IPS-15b (cell line): ENCODE results near the gene RAI1.

Experiments
- H3K27me3 ChIP-seq: one replicate; pipeline ENCODE4 v1.6.1; 2013; ENCODE audit warnings: low read length; ENCODE audit not compliant: control insufficient read depth, insufficient read depth
- H3K36me3 ChIP-seq: one replicate; pipeline ENCODE4 v1.6.1; 2013; ENCODE audit warnings: low read length; ENCODE audit not compliant: control insufficient read depth, insufficient read depth
- H3K4me1 ChIP-seq: one replicate; pipeline ENCODE4 v1.6.1; 2013; ENCODE audit warnings: mild to moderate bottlenecking, low read length; ENCODE audit not compliant: control insufficient read depth, insufficient read depth
- H3K4me3 ChIP-seq: one replicate; pipeline ENCODE4 v1.5.1; 2013; ENCODE audit warnings: low read depth, low read length
- H3K9ac ChIP-seq: one replicate; pipeline ENCODE4 v1.6.1; 2013; ENCODE audit warnings: low read depth, mild to moderate bottlenecking, low read length
- H3K9me3 ChIP-seq: one replicate; pipeline ENCODE4 v1.6.1; 2013; ENCODE audit warnings: mild to moderate bottlenecking, low read length; ENCODE audit not compliant: control insufficient read depth, insufficient read depth

Gene RAI1

DNA sequence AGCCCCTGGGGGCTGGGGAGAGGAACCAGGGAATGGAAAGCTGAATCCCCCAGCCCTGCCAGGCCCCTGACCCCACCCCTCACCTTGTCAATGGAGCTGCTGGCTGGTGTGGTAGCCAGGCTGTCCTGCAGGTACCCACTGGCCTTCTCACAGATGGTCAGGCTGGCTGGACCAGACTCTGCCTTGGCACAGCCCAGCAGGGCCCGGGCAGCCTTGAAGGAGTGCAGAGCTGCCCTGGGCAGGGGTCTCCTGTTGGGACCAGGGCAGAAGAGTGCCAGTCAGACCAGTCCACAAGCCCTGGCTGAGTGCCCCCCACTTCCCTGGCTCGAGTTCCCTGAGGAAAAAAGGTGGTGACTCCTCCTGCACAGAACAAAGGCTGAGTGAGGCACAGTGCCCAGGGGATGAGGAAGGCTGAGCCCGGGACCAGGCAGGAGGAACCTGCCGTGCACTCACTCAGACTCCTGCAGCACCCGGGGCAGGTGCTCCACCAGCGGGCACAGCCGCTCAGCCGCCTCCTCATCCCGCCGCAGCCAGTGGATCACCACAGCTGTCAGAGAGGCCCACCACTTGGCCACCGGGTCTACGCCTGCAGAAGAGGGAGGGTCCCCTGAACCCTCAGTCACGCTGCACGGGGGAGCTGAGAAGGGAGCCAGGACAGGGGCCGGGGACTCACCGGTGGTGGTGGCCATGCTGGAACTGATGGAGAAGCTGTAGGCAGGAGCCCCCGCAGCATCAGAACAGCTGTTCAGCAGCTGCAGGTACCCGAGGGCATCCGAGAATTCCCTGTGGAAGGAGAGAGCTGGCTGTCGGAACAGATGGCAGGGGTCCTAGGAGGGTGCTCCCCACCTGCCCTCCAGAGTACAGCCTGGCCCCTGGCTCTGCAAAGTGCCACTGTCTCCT, 133.2 kb downstream of the RAI1 start:
- no peaks in the 10 kb centered on the region for H3K9me3 ChIP-seq
- peaks cover 9% of the 10 kb centered on the region for H3K27me3 ChIP-seq
- peaks cover 62% of the 10 kb centered on the region for H3K36me3 ChIP-seq
- H3K9ac ChIP-seq, result no peak overlapping the region
- peaks cover 6% of the 10 kb centered on the region for H3K4me1 ChIP-seq
- no peak overlapping the region for H3K4me3 ChIP-seq

DNA sequence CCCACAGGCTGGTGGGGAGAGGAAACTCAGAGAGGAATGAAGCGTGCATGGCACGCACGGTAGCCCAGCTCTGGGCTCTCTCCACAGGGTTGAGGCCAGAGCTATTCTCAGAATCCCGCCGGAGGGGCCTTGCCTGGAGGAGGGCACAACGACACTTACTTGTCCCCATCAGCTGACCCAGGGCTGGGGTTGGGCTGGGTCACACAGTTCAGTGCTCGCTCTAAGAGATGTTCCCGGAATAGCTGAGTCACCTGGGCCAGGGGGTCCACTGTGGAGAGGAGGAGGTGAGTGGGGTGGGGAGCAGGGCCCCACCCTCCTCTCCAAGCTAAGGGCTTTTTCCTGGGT, 133.8 kb downstream of the RAI1 start:
- H3K4me1 ChIP-seq, result peaks cover 6% of the 10 kb centered on the region

DNA sequence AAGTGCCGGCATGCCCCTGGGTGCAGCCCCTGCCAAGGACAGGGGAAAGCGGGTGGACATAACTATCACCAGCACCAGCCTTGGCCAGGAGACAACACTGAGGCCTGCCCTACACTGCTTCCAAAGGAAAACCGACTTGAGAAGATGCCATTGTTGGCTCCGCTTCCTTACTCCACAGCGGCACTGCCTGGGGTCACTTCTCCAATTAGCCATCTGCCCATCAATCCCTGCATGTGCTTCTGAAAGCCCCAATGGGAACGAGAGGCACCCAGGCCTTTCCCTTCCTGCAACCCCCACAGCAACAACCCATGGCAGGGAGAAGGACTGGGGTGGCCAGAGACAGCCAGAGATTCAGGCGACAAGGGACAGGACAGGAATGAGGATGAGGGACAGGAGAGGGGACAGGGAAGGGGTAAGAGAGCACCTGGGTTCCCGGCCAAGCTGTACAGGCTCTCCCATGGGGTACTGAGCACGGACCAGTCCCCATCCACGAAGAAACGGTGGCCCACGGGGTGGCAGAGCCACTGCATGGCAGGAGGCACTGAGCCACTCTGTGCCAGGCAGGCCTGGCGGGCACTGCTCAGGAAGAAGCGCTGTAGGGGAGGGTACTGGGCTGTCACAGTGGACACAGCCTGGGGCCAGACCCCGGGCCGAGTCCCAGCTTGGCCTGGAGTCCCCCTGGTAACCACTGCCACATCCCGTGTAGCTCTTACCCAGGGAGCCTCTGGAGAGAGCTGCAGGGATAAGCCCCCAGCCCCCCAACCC, 134.4 kb downstream of the RAI1 start:
- Histone ChIP-seq H3K4me1 (peaks cover 6% of the 10 kb centered on the region), H3K27me3 (peaks cover 6% of the 10 kb centered on the region), H3K9ac (no peak overlapping the region), H3K4me3 (no peak overlapping the region), H3K9me3 (no peaks in the 10 kb centered on the region), H3K36me3 (peaks cover 70% of the 10 kb centered on the region)

More for the DNA sequence above, 133.8 kb downstream of the RAI1 start:
- peaks cover 9% of the 10 kb centered on the region for H3K27me3 ChIP-seq
- H3K9me3 ChIP-seq, result no peaks in the 10 kb centered on the region
- H3K9ac ChIP-seq, result no peak overlapping the region
- H3K36me3 ChIP-seq, result peaks cover 66% of the 10 kb centered on the region
- no peak overlapping the region for H3K4me3 ChIP-seq

DNA sequence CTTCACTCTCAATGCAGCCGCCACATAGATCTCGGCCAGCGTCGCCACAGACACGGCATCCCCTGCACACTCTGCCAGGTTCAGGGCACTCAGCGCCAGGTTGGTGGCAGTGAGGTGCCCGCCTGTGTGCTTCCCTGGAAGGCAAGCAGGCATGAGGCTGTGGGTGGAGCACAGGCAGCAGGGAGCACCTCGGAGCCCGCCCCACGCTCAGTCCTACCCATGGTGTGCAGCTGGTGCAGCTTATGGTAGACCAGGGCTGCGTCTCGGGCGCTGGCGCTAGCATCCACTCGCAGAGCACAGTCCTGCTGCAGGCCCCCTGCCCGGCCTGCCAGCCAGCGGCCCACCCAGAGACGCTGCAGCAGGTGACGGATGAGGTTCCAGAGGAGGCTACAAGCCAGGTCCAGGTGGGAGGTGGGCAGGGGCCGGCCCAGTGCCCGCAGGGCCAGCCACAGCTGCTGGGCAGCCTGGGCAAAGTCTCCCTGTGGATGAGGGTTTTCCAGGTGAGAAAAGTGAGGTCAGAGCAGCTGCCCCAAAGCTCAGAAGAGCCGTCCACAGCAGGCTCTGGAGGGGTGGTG, 135.1 kb downstream of the RAI1 start:
- no peak overlapping the region for H3K9ac ChIP-seq
- no peaks in the 10 kb centered on the region for H3K27me3 ChIP-seq
- peaks cover 70% of the 10 kb centered on the region for H3K36me3 ChIP-seq
- H3K4me3 ChIP-seq, result no peak overlapping the region
- H3K9me3 ChIP-seq, result no peaks in the 10 kb centered on the region
- peaks cover 6% of the 10 kb centered on the region for H3K4me1 ChIP-seq

DNA sequence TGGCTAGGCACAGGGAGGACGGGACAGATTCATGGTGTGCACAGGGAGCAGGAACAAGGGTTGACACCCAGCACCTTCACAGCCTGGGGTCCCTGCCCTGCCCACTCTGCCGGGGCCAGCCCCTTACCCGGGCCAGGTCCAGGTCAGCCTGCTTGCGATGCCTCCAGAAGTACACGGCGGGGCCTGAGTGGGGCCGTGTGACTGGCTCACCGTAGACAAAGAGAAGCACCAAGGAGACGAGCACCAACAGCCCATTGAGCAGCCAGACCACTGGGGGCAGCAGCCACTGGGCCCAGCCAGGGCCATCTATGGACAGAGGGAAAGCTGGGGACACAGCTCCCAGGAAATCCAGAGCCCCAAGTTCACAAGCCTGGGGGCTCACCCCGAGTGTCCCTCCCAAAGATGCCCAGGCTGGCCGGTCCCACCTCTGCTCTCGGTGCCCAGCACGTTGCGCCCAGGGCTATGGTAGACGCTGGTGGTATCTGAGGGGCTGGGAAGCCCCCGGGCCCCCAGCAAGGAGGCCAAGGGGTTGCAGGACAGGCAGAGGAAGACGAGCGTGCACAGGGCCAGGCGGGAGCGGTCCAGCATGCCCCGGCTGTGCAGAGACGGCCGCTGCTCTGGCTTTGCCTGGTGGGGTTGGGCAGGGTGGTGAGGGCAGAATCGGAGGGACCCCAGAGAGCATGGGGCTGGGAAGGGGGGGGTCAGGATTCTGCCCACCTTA, 135.7 kb downstream of the RAI1 start:
- Histone ChIP-seq H3K4me1 (peaks cover 2% of the 10 kb centered on the region), H3K9me3 (no peaks in the 10 kb centered on the region), H3K36me3 (peaks cover 70% of the 10 kb centered on the region)

DNA sequence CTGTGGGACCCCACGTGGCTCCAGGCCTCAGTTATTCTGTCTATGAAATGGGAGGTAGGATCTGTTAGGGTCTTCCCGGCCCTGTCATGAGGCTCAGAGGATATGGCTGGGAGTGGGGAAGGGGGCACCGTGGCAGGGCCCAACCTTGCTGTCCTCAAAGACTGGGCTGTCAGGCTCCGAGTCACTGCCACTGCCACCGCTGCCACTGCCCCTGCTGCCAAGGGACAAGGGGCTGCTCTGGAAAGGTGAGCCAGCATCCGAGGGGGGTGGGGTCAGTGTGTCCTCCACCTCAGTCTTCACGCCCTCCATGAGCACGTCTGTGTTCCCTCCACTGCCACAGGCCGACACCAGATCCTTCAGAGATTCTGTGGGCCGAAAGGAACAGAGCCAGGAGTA, 136.3 kb downstream of the RAI1 start:
- no peaks in the 10 kb centered on the region for H3K9me3 ChIP-seq
- peaks cover 70% of the 10 kb centered on the region for H3K36me3 ChIP-seq
- no peak overlapping the region for H3K9ac ChIP-seq
- no peak overlapping the region for H3K4me3 ChIP-seq
- H3K4me1 ChIP-seq, result no peaks in the 10 kb centered on the region
- H3K27me3 ChIP-seq, result peaks cover 5% of the 10 kb centered on the region

More for the DNA sequence above, 135.7 kb downstream of the RAI1 start:
- no peak overlapping the region for H3K9ac ChIP-seq
- H3K27me3 ChIP-seq, result no peaks in the 10 kb centered on the region
- H3K4me3 ChIP-seq, result no peak overlapping the region

DNA sequence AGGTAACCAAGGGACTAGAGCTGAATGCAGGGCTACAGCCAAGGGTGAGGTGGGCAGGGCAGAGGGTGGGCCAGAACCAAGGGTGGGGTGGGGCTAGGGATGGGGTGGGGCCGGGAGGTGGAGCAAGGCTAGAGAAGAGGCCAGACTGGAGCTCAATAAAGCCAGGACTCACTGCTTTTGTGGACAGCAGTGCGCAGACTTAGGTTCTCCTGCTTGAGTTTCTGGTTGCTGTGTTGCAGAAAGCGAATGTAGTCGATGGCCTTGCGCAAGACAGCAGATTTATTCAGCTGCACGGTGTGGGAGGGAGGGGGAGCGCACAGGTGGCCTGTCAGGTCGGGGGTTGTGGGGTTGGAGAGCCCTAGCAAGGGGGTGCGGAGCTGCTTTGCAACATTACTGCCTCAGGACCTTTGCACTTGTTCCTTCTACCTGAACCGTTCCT, 136.8 kb downstream of the RAI1 start:
- Histone ChIP-seq H3K9ac (no peak overlapping the region), H3K9me3 (no peaks in the 10 kb centered on the region), H3K4me3 (no peak overlapping the region), H3K36me3 (peaks cover 67% of the 10 kb centered on the region), H3K27me3 (peaks cover 11% of the 10 kb centered on the region), H3K4me1 (peaks cover 6% of the 10 kb centered on the region)

DNA sequence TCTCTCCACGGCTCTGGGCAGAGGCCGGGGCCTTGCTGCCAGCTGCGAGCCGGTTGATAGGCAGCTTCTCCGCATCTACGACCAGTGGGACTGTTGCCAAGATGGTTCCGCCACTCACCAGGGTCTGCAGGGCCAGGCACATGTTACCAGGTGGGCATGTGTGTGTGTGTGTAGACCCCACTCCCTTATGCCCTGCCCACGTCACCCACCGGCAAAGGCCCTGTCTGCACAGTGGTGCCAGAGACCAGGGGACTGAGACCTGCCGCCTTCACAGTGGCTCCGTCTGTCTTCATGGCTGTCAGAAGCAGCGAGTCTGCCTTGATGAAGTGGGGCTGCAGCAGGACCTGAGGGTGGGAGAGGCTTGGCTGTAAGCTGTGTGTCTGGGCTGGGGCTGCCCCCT, 137.9 kb downstream of the RAI1 start:
- H3K4me3 ChIP-seq, result no peak overlapping the region
- no peak overlapping the region for H3K9ac ChIP-seq
- peaks cover 11% of the 10 kb centered on the region for H3K4me1 ChIP-seq

DNA sequence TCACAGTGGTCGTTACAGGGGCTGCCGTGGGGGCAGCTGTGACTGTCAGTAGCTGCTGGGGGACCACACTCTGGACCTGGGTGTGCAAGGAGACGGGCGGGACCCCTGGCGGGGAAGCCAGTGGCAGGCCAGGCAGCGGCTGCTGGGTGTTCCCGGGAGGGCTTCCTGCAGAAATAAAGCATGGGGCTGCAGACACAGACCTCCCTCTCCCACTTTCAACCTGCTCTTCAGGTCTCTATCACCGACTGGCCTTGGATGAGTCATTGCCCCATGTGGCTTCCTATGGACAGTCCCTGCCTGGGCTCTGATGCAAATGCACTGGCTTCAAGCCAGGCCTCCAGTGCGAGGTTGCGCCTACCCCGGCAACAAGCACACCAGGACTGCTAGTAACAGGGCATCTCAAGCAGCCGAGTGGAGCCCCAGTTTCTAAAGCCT, 138.3 kb downstream of the RAI1 start:
- peaks cover 52% of the 10 kb centered on the region for H3K36me3 ChIP-seq
- peaks cover 12% of the 10 kb centered on the region for H3K27me3 ChIP-seq
- no peak overlapping the region for H3K9ac ChIP-seq
- no peaks in the 10 kb centered on the region for H3K9me3 ChIP-seq
- no peak overlapping the region for H3K4me3 ChIP-seq
- peaks cover 15% of the 10 kb centered on the region for H3K4me1 ChIP-seq

More for the DNA sequence above, 137.9 kb downstream of the RAI1 start:
- no peaks in the 10 kb centered on the region for H3K9me3 ChIP-seq
- peaks cover 12% of the 10 kb centered on the region for H3K27me3 ChIP-seq
- H3K36me3 ChIP-seq, result peaks cover 57% of the 10 kb centered on the region

DNA sequence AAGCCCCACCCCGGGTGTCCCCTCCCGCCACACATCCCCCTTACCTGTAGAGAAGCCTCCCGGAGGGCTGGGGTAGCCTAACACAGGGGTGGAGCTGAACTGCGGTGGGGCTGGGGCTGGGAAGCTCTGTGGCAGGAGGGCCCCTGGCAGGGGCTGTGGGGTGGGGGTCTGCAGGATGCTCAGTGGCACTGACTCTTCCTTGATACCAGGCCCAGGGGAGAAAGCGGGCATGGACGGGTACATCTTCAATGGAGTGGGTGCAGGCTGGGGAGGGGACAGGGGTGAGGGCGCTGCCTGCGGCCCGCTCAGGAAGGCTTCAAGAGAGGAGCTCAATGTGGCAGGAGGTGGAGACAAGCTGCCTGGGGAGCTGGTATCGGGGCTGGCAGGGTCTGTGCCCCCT, 138.8 kb downstream of the RAI1 start:
- peaks cover 12% of the 10 kb centered on the region for H3K27me3 ChIP-seq
- no peaks in the 10 kb centered on the region for H3K9me3 ChIP-seq
- peaks cover 19% of the 10 kb centered on the region for H3K4me1 ChIP-seq
- H3K4me3 ChIP-seq, result no peak overlapping the region
- H3K9ac ChIP-seq, result no peak overlapping the region
- H3K36me3 ChIP-seq, result peaks cover 47% of the 10 kb centered on the region

DNA sequence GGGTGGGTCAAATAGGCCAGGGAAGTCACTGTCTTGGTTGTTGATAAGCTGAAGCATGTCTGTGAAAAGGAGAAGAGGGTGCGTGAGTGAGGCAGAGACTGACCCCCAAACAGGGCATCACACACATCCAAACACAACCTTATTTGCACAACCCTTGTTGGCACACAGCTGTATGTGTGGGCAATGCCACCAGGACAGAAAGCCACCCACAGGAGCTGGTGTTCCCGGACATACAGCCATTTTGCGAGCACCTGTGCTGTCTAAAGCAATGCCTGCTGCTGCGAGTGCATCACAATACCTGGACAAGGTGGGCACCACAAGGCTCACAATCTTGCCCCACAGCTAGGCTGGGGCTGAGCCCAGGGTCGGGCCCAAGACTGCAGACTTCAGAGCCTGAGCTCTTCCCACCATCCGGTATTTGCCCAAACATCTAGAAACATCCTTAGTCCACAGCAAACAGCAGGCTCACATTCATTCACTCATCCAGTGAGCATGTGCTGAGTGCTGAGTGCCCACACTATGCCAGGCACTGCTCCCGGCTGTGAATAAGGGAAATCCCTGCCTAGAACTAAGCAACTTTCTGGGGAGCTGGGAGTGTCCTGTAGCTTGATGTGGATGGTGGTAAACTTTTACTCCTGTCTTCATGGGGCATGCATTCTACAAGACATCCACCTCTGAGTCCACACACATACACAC, 139.4 kb downstream of the RAI1 start:
- no peaks in the 10 kb centered on the region for H3K9me3 ChIP-seq
- H3K4me1 ChIP-seq, result peaks cover 20% of the 10 kb centered on the region
- peaks cover 42% of the 10 kb centered on the region for H3K36me3 ChIP-seq
- H3K4me3 ChIP-seq, result no peak overlapping the region
- peaks cover 12% of the 10 kb centered on the region for H3K27me3 ChIP-seq
- H3K9ac ChIP-seq, result no peak overlapping the region
